Measurements from ENCODE around the gene CST3. TPM values are rescaled to one million over a fixed set of nuclear protein-coding genes. Genes with fewer than 3 reads are reported as not detected.

The CST3 gene
- total RNA-seq, 2 experiments from 2014 or later = 0.72 to 1.2 TPM

GRCh38 chr20:23609486-23610109 lies 28.2 kb downstream of the CST3 start:
- intact Hi-C loops (cut with micrococcal nuclease) = loop anchor here (10.0 kb wide), 1 partner anchor 245 kb away; the partner anchor contains the start of gene GZF1
- TF ChIP-seq, protein P1, sequence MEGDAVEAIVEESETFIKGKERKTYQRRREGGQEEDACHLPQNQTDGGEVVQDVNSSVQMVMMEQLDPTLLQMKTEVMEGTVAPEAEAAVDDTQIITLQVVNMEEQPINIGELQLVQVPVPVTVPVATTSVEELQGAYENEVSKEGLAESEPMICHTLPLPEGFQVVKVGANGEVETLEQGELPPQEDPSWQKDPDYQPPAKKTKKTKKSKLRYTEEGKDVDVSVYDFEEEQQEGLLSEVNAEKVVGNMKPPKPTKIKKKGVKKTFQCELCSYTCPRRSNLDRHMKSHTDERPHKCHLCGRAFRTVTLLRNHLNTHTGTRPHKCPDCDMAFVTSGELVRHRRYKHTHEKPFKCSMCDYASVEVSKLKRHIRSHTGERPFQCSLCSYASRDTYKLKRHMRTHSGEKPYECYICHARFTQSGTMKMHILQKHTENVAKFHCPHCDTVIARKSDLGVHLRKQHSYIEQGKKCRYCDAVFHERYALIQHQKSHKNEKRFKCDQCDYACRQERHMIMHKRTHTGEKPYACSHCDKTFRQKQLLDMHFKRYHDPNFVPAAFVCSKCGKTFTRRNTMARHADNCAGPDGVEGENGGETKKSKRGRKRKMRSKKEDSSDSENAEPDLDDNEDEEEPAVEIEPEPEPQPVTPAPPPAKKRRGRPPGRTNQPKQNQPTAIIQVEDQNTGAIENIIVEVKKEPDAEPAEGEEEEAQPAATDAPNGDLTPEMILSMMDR (IDR thresholded peaks at IDR 0.05) = no peak
- no peak overlapping the region for H3K27ac Mint-ChIP-seq
- peaks cover 4% of the 10 kb centered on the region for H3K4me1 Mint-ChIP-seq (ENCODE audit: low read depth)
- ChIA-PET POLR2A (no interaction called here), CTCF (interaction anchor here (18.2 kb wide), 1 partner anchor 166 kb away, joined by 176 read pairs; the partner anchor contains the start of gene CSTL1)
- no peaks in the 10 kb centered on the region for H3K27me3 Mint-ChIP-seq
- no peaks in the 10 kb centered on the region for H3K9me3 Mint-ChIP-seq
- no peak overlapping the region for H3K4me3 Mint-ChIP-seq
- no peaks in the 10 kb centered on the region for H3K36me3 Mint-ChIP-seq (ENCODE audit: low read depth)
- DNase-seq = no peak
- ATAC-seq = no peak

GRCh38 chr20:23608251-23608846 lies 29.4 kb downstream of the CST3 start:
- H3K27ac Mint-ChIP-seq = no peak overlapping the region
- intact Hi-C loops (cut with micrococcal nuclease) = loop anchor here (10.0 kb wide), 1 partner anchor 244 kb away; the partner anchor contains the start of gene GZF1
- H3K4me1 Mint-ChIP-seq (ENCODE audit: low read depth) = peaks cover 4% of the 10 kb centered on the region
- ChIA-PET POLR2A (no interaction called here), CTCF (interaction anchor here (18.2 kb wide), 1 partner anchor 165 kb away, joined by 176 read pairs; the partner anchor contains the start of gene CSTL1)
- TF ChIP-seq, protein P1 (IDR thresholded peaks at IDR 0.05) = no peak
- no peaks in the 10 kb centered on the region for H3K27me3 Mint-ChIP-seq
- no peak overlapping the region for H3K4me3 Mint-ChIP-seq
- ATAC-seq = no peak
- H3K36me3 Mint-ChIP-seq (ENCODE audit: low read depth) = no peaks in the 10 kb centered on the region
- no peaks in the 10 kb centered on the region for H3K9me3 Mint-ChIP-seq
- DNase-seq = no peak

- H3K4me3 Mint-ChIP-seq = no peak overlapping the region
- DNase-seq (no peak), ATAC-seq (no peak)
- peaks cover 4% of the 10 kb centered on the region for H3K4me1 Mint-ChIP-seq (ENCODE audit: low read depth)
- TF ChIP-seq, protein P1 (IDR thresholded peaks at IDR 0.05) = no peak
- intact Hi-C loops (cut with micrococcal nuclease) = loop anchor here (10.0 kb wide), 1 partner anchor 243 kb away; the partner anchor contains the start of gene GZF1
- H3K27me3 Mint-ChIP-seq = no peaks in the 10 kb centered on the region
- no peaks in the 10 kb centered on the region for H3K9me3 Mint-ChIP-seq
- ChIA-PET POLR2A (no interaction called here), CTCF (interaction anchor here (0.7 to 18.2 kb wide), 16 partner anchors 12 to 917 kb away, joined by 3 to 176 read pairs (median 3); partner anchors contain the start of gene CSTL1)
- no peaks in the 10 kb centered on the region for H3K36me3 Mint-ChIP-seq (ENCODE audit: low read depth)
- no peak overlapping the region for H3K27ac Mint-ChIP-seq
Observed at GRCh38 chr20:23607497-23608245, 30.1 kb downstream of the CST3 start.

DNA sequence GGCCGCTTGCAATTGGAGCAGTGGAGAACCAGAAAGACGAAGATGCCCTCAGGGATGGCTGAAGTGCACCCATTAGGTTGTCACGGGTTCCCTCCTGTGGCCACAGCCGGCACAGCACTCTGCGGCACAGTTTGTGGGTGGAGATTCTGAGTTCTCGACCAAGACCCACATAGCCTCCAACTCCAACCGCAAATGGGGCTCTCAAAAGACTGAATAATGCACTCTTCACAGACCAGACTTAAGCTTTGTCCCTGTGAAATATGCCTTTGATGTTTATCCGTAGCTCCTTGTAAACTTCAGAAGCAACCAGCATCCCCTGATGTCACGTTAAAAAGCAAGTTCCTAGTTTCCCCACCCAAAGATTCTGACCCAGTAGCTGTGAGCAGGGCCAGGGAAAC lies 31.1 kb downstream of the CST3 start:
- ChIA-PET POLR2A (no interaction called here), CTCF (interaction anchor here (0.7 to 18.2 kb wide), 22 partner anchors 9 to 916 kb away, joined by 3 to 176 read pairs (median 3); partner anchors contain the start of genes CSTL1 and NAPB)
- intact Hi-C loops (cut with micrococcal nuclease) = loop anchor here (1.0 to 10.0 kb wide), 2 partner anchors 164 to 242 kb away; partner anchors contain the start of gene GZF1
- peak; percentile 98 for ATAC-seq
- no peaks in the 10 kb centered on the region for H3K27me3 Mint-ChIP-seq
- peak; percentile 85 for DNase-seq
- peaks cover 4% of the 10 kb centered on the region for H3K4me1 Mint-ChIP-seq (ENCODE audit: low read depth)
- H3K4me3 Mint-ChIP-seq = no peak overlapping the region
- H3K9me3 Mint-ChIP-seq = no peaks in the 10 kb centered on the region
- no peaks in the 10 kb centered on the region for H3K36me3 Mint-ChIP-seq (ENCODE audit: low read depth)
- H3K27ac Mint-ChIP-seq = no peak overlapping the region
- TF ChIP-seq, protein P1 (IDR thresholded peaks at IDR 0.05) = peak; percentile 81
